Measurements from ENCODE around the gene EIF4G3. TPM values are rescaled to one million over a fixed set of nuclear protein-coding genes. Genes with fewer than 3 reads are reported as not detected.

The EIF4G3 gene
- total and polyA plus RNA-seq, 2 donors (not counting 3 experiments of a cell fraction or from before 2014, with no cell fraction given): 40.7 to 78.5 TPM

DNA sequence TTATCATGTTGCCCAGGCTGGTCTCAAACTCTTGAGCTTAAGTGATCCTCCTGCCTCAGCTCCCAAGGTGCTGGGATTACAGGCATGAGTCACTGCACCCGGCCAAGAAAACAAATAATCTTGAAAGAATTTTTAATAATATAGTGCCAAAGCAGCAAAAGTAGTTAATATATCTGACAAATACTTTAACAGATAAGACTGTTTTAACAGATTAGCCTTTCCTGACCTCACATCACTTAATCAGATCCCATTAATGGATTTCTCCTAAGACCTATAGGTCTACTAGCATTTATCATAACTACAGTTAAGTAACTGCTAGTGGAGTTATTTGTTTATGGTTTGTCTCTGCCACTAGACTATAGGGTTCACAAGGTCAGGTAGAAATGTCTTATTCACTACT, 328.5 kb downstream of the EIF4G3 start:
- TF ChIP-seq FOS (IDR thresholded peaks at IDR 0.05; ENCODE audit: borderline replicate concordance, insufficient read depth, low read length) (peak; percentile 38), MYC (IDR thresholded peaks at IDR 0.05; ENCODE audit: low read depth, low read length) (no peak), GATA2 (IDR thresholded peaks at IDR 0.05; ENCODE audit: insufficient read depth, insufficient read length, low read depth, low read length) (peak; percentile 54)
- dilution Hi-C loops (cut with MboI; ENCODE audit: extremely low pct_ligation_motif_present, low sequenced_read_pairs): no loop called here
- Histone ChIP-seq H3K9ac (replicated peaks; ENCODE audit: extremely low read depth, insufficient read depth, low read length) (no peak overlapping the region), H3K36me3 (ENCODE audit: control insufficient read depth in 2 of 2, extremely low read depth in 1 of 2, insufficient read depth in 2 of 2, low read length in 2 of 2) (peaks cover 3 to 7% of the 10 kb centered on the region in 2 experiments), H3K4me3 (replicated peaks in 1 of 3; ENCODE audit: insufficient read depth in 1 of 3, low read depth in 1 of 3, low read length in 3 of 3) (no peak overlapping the region), H4K20me1 (replicated peaks; ENCODE audit: control insufficient read depth, extremely low read depth, insufficient read depth, low read length) (no peaks in the 10 kb centered on the region), H2AFZ (ENCODE audit: low read depth, low read length) (no peak overlapping the region), H3K4me2 (ENCODE audit: insufficient read depth, low read length) (no peak overlapping the region), H3K79me2 (ENCODE audit: control insufficient read depth, insufficient read depth, low read length) (no peaks in the 10 kb centered on the region), H3K9me1 (replicated peaks; ENCODE audit: control insufficient read depth, extremely low read depth, insufficient read depth, low read length) (no peaks in the 10 kb centered on the region), H3K9me3 (replicated peaks; ENCODE audit: control insufficient read depth, insufficient read depth, low read length) (no peaks in the 10 kb centered on the region), H3K27me3 (ENCODE audit: control insufficient read depth in 2 of 2, insufficient read depth in 2 of 2, low read length in 2 of 2) (no peaks in the 10 kb centered on the region), H3K27ac (ENCODE audit: insufficient read depth, low read depth, low read length) (no peak overlapping the region), H3K4me1 (ENCODE audit: control insufficient read depth, extremely low read depth, insufficient read depth, low read length) (peaks cover 18% of the 10 kb centered on the region)
- ChIA-PET CTCF (interaction anchor here (0.6 to 2.0 kb wide), 3 partner anchors 18 to 347 kb away, joined by 3 to 11 read pairs (median 3); no protein-coding TSS in a partner anchor), POLR2A (no interaction called here)
- intact Hi-C loops (cut with micrococcal nuclease): no loop called here
- peak; percentile 72 for FAIRE-seq
- no TSS peak for BruUV-seq (replicated peaks)
- DNase-seq (ENCODE audit: low read depth, low spot score): peak; percentile 47

DNA sequence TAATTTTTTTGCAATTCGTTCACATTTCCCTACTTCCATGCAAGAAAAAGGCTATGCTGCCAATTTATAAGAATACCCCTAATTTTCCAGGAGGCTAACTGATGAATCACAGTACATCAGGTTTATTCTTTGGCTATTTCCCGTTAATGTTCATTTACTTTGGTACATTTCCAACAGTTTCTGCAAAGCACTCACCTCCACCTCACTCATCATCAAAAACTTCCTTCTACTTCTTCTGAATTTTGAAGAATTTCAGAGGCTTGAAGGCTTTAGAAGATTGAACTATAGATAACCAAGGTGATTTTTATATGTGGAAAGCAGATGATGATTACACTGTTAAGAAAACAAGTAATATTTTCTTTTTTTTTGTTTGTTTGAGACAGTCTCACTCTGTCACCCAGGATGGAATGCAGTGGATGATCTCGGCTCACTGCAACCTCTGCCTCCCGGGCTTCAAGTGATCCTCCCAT, 329.1 kb downstream of the EIF4G3 start:
- Histone ChIP-seq H4K20me1 (replicated peaks; ENCODE audit: control insufficient read depth, extremely low read depth, insufficient read depth, low read length) (no peaks in the 10 kb centered on the region), H3K9me3 (replicated peaks; ENCODE audit: control insufficient read depth, insufficient read depth, low read length) (no peaks in the 10 kb centered on the region), H3K4me3 (replicated peaks in 1 of 3; ENCODE audit: insufficient read depth in 1 of 3, low read depth in 1 of 3, low read length in 3 of 3) (no peak overlapping the region), H3K27ac (ENCODE audit: insufficient read depth, low read depth, low read length) (no peak overlapping the region), H2AFZ (ENCODE audit: low read depth, low read length) (no peak overlapping the region), H3K36me3 (ENCODE audit: control insufficient read depth in 2 of 2, extremely low read depth in 1 of 2, insufficient read depth in 2 of 2, low read length in 2 of 2) (peaks cover 3 to 5% of the 10 kb centered on the region in 2 experiments), H3K4me2 (ENCODE audit: insufficient read depth, low read length) (peak overlapping the region; percentile 40), H3K4me1 (ENCODE audit: control insufficient read depth, extremely low read depth, insufficient read depth, low read length) (peaks cover 18% of the 10 kb centered on the region), H3K9ac (replicated peaks; ENCODE audit: extremely low read depth, insufficient read depth, low read length) (no peak overlapping the region), H3K9me1 (replicated peaks; ENCODE audit: control insufficient read depth, extremely low read depth, insufficient read depth, low read length) (no peaks in the 10 kb centered on the region), H3K79me2 (ENCODE audit: control insufficient read depth, insufficient read depth, low read length) (no peaks in the 10 kb centered on the region), H3K27me3 (ENCODE audit: control insufficient read depth in 2 of 2, insufficient read depth in 2 of 2, low read length in 2 of 2) (no peaks in the 10 kb centered on the region)
- BruUV-seq (replicated peaks): no TSS peak
- DNase-seq (ENCODE audit: low read depth, low spot score) (peak; percentile 63), FAIRE-seq (peak; percentile 52)
- dilution Hi-C loops (cut with MboI; ENCODE audit: extremely low pct_ligation_motif_present, low sequenced_read_pairs) (no loop called here), intact Hi-C loops (cut with micrococcal nuclease) (no loop called here)
- ChIA-PET POLR2A (no interaction called here), CTCF (interaction anchor here (2.0 kb wide), 1 partner anchor 347 kb away, joined by 11 read pairs; no protein-coding TSS in a partner anchor)
- TF ChIP-seq, protein P1, sequence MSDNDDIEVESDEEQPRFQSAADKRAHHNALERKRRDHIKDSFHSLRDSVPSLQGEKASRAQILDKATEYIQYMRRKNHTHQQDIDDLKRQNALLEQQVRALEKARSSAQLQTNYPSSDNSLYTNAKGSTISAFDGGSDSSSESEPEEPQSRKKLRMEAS (IDR thresholded peaks at IDR 0.05; ENCODE audit: insufficient read depth, insufficient read length): no peak
- peak; percentile 11 for TF ChIP-seq FOS (IDR thresholded peaks at IDR 0.05; ENCODE audit: borderline replicate concordance, insufficient read depth, low read length)

Data from endothelial cell of umbilical vein (primary cell).